ENCODE results near the gene ENDOG.
A peak's percentile ranks its signal among the peaks of the same experiment; 100 is the strongest.
"Not testable (repeated sequence)": the region's sequence is repeated elsewhere in the genome, so short reads cannot be mapped to it uniquely, and the experiment has no call there.

The ENDOG gene

GRCh38 chr9:128818099-128818838 lies at the start of gene ENDOG:
Gene ENDOG, plus strand, starts transcription at chr9:128818500. Its CDS starts 185 bp downstream, at chr9:128818685.
- DNase-seq = peak; percentile 98 to 99

GRCh38 chr9:128768606-128769005 lies 49.7 kb upstream of the ENDOG start:
- DNase-seq = no peak

- DNase-seq = no peak
Measured at GRCh38 chr9:128770286-128771030, 47.8 kb upstream of the ENDOG start.

- no peak for DNase-seq
Measured at GRCh38 chr9:128771094-128771721, 47.1 kb upstream of the ENDOG start.

GRCh38 chr9:128771745-128772519 lies 46.4 kb upstream of the ENDOG start, which contains the start of gene ZER1:
Gene ZER1, minus strand, starts transcription at chr9:128771927. Its CDS starts 16,362 bp downstream, at chr9:128755565.
- DNase-seq = peak; percentile 94 to 97

DNA sequence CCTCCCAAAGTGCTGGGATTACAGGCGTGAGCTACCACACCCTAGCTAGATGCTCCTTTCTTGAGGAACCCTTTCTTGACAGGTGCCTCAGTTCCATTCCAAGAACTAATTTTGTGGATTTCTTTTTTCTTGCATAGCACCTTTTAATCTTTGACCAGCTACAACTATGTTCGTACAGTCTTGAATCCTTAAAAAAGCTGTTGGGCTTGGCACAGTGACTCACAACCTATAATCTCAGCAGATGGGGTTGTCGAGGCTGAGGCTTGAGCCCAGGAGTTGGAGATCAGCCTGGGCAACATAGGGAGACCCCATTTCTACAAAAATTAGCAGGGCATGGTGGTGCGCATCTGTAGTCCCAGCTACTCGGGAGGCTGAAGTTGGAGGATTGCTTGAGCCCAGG lies 45.3 kb upstream of the ENDOG start:
- no peak for DNase-seq

- no peak for DNase-seq
Measured at GRCh38 chr9:128774804-128775203, 43.5 kb upstream of the ENDOG start.

DNA sequence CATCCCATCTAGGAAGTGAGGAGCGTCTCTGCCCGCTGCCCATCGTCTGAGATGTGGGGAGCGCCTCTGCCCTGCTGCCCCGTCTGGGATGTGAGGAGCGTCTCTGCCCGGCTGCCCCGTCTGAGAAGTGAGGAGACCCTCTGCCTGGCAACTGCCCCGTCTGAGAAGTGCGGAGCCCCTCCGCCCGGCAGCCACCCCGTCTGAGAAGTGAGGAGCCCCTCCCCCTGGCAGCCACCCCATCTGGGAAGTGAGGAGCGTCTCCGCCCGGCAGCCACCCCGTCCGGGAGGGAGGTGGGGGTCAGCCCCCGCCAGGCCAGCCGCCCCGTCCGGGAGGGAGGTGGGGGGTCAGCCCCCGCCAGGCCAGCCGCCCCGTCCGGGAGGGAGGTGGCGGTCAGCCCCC lies 38.2 kb upstream of the ENDOG start:
- not testable (repeated sequence) for DNase-seq

- no peak for DNase-seq
Measured at GRCh38 chr9:128781187-128782070, 36.9 kb upstream of the ENDOG start.

GRCh38 chr9:128782669-128783068 lies 35.6 kb upstream of the ENDOG start:
- no peak for DNase-seq

- no peak for DNase-seq
Measured at GRCh38 chr9:128785427-128785826, 32.9 kb upstream of the ENDOG start.

- peak; percentile 89 to 92 for DNase-seq
Measured at GRCh38 chr9:128786681-128787601, 31.4 kb upstream of the ENDOG start, which contains the start of gene TBC1D13. Gene TBC1D13, plus strand, starts transcription at chr9:128787253. Its CDS starts 101 bp downstream, at chr9:128787354.

DNA sequence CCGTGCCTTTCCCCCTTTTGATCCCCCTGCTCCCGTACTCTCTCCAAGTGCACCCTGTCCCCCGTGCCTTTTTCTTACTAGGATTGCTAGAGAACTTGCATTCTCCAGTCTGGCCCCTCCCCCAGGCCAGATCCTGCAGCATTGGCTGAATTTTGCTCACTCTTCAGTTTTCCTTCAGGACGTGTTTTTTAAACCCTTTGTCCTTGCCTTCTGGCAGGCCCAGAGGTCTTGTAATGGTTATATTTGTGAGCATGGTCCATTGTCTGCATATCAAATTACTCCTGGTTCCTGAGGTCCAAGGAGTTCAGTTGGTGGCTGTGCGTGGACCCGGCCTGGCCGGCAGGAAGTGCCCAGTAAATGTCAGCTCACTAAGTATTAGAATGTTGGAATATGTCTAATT lies 30.6 kb upstream of the ENDOG start:
- peak; percentile 18 to 31 for DNase-seq

DNA sequence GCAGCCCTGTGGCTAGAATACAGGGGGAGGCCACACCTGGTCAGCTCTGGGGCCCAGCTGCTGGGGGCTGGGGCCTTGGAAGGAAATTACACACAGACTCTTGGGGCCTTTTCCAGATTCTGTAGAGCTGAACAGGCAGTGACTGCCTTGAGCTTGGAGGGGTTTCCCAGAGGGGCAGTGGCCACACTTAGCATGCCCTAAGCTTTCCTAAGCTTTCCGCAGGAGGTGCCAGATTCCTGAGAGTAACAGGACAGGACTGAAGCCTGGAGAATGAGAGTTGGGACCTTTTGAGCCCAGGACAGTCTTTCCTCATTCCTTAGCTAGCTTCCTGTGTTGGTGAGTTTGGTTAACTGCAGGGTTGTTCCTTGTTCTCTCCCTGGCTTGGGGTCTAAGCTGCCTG lies 29.9 kb upstream of the ENDOG start:
- DNase-seq = no peak

DNA sequence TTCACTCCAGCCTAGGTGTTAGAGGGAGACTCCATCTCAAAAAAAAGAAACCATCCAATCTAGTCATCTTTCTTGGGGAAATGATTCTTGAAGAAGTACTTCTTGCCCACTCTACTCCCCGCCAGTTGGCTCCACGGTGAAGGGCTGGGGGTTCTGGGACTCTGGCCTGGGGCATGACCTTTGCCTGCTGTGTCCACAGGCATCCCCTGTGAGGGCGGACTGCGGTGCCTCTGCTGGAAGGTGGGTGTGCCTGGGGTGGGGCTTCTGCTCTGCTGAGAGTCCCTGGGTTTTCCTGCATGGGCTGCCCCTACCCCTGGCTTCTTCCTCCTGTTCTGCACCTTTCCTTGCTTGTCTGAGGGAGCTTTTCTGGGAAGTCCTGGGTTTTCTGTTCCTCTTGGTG lies 27.8 kb upstream of the ENDOG start:
- DNase-seq = no peak

DNA sequence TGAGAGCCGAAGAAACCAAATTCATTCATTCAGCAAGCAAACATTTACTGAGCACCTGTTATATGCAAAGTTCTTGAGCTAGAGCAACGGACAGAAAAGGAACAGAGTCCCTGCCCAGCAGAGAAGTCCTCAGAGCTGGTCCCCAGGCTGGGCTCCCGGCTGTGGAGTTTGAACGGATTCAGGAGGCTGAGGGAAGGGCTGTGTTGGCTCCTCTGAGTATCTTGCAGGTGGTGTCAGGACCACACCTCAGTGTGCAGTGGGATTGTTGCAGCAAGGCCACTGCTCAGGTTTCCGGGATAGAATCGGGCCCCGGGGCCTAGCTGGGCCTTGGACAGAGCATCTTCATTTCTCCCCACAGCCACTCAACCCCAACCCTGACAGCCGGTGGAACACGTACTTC lies 26.2 kb upstream of the ENDOG start:
- no peak for DNase-seq

DNA sequence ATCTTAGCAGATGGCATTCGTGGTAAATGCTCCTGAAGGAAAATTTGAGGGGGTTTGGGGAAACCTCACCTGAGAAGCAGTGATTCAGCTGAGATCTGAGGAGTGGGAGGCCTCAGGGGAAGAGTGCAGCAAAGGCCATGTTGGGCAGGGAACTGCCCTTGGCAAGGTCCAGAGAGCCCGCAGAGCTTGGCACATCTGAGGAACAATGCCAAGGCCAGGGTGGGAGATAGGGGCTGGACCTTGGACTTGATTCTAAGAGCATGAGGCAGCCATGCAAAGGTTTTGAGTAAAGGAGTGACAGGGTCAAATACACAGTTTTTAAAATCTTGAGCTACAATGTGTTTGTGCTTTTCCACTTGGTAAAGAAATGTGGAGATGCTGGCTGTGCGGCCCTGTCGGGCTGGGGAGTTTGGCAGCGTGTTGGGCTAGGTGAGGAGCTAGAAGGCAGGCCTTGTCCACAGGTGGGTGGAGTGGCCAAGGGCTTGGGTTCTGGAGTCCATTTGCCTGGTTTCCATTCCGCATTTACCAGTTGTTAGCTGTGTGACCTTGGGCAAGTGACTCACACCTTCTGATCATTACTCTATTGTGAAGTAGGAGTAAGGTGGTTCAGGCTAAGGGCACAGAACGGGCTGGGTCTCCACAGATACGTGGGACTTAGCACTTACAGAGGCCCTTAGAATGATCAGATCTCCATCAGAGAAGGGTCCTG lies 25.2 kb upstream of the ENDOG start:
- DNase-seq = no peak

- DNase-seq = not testable (repeated sequence)
Measured at GRCh38 chr9:128794961-128795360, 23.3 kb upstream of the ENDOG start.

DNA sequence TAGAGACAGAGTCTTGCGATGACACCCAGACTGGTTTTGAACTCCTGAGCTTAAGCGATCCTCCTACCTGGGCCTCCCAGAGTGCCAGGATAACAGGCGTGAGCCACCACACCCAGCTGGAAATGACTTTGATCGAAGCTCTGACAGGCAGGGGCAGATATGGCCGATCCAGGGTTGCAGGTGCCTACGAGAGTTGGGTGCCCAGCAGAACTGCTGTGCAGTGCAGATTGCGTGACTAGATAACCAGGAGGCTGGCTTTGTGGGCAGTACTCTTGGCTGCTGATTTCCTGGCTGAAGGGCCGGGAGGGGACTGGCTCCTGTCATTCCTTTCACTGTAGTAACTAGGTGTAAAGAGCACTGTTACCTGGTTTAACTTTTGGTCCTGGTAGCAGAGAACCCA lies 19.4 kb upstream of the ENDOG start:
- DNase-seq = no peak

- DNase-seq = no peak
Measured at GRCh38 chr9:128800061-128800460, 18.2 kb upstream of the ENDOG start.

Data from stimulated activated CD4-positive, alpha-beta T cell treated with anti-CD3 and anti-CD28 coated beads, Interleukin-2, amount 100 ng/mL, for 24 hours (primary cell).